Lower lobe of right lung (tissue), 2 donors: ENCODE results near the gene FOXN1. TPM values are rescaled to one million over a fixed set of nuclear protein-coding genes. Genes with fewer than 3 reads are reported as not detected.

Experiments used
- ATAC-seq, 2 donors: fragments of 200-7000 bp; cut with Tn5 transposase; one replicate each; pipeline ENCODE4 v1.9.1; 2020 to 2022; ENCODE audit warnings: mild to moderate bottlenecking in 2 of 2, moderate library complexity in 2 of 2
- DNase-seq: peaks from one replicate; pipeline ENCODE4 v3.0.0-alpha.2; 2020
- H3K27ac ChIP-seq: fragments of 200-600 bp; one replicate; pipeline ENCODE4 v1.8.0; 2022
- H3K27me3 ChIP-seq: fragments of 200-600 bp; one replicate; pipeline ENCODE4 v1.8.0; 2022; ENCODE audit warnings: low read depth
- H3K36me3 ChIP-seq: fragments of 200-600 bp; one replicate; pipeline ENCODE4 v1.8.0; 2022; ENCODE audit warnings: mild to moderate bottlenecking
- H3K4me1 ChIP-seq: fragments of 200-600 bp; one replicate; pipeline ENCODE4 v1.8.0; 2022
- H3K4me3 ChIP-seq: fragments of 200-600 bp; one replicate; pipeline ENCODE4 v1.8.0; 2022; ENCODE audit warnings: mild to moderate bottlenecking
- H3K9me3 ChIP-seq: fragments of 200-600 bp; one replicate; pipeline ENCODE4 v1.8.0; 2022
- intact Hi-C: fragments of 100-400 bp; cut with DNase I; formaldehyde crosslinking; loops from one replicate; pipeline ENCODE4 v1.11.0; 2022
- total RNA-seq: library from RNA; stranded (reverse); fragmentation: NEBNext Ultra II Directional; extraction: Animal tissue kit (Norgen Biotek cat#: 25700); gene quantifications from one replicate; pipeline ENCODE4 v1.2.1, GENCODE V29; 2021
- TF ChIP-seq, protein P1 (sequence below): fragments of 200-600 bp; IDR thresholded peaks from one replicate; pipeline ENCODE4 v1.8.0; 2022; ENCODE audit warnings: antibody characterized with exemption, mild to moderate bottlenecking
- donor health status: DM: no; HTN: yes; CAD: no; lungs with severe emphysema.

The FOXN1 gene
- total RNA-seq, 1 donor from 2014 or later, result 0.15 TPM

DNA sequence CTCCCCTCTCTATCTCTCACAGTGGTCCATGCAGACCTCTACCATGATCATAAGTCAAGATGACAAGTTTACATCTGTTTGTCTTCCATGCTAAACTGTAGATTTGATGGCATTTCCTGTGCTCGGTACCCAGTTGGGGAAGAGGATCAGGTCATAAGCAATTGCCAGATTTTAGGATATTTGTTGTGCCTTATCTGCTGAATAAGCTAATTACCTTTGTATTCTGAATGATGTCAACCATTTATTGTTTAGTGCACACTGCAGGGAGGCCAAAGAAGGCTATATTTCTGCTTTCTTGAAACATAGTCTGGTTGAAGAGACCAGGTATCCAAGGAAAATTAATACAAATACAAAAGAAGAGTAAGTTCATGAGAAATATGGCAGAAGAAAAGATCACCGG is 76.4 kb downstream of the FOXN1 start:
- intact Hi-C loops, result no loop called here
- Histone ChIP-seq H3K27ac (no peak overlapping the region), H3K9me3 (no peaks in the 10 kb centered on the region), H3K4me1 (no peaks in the 10 kb centered on the region), H3K4me3 (no peak overlapping the region), H3K27me3 (no peaks in the 10 kb centered on the region), H3K36me3 (peaks cover 5% of the 10 kb centered on the region)
- ATAC-seq (no peak), DNase-seq (no peak)
- TF ChIP-seq, protein P1, sequence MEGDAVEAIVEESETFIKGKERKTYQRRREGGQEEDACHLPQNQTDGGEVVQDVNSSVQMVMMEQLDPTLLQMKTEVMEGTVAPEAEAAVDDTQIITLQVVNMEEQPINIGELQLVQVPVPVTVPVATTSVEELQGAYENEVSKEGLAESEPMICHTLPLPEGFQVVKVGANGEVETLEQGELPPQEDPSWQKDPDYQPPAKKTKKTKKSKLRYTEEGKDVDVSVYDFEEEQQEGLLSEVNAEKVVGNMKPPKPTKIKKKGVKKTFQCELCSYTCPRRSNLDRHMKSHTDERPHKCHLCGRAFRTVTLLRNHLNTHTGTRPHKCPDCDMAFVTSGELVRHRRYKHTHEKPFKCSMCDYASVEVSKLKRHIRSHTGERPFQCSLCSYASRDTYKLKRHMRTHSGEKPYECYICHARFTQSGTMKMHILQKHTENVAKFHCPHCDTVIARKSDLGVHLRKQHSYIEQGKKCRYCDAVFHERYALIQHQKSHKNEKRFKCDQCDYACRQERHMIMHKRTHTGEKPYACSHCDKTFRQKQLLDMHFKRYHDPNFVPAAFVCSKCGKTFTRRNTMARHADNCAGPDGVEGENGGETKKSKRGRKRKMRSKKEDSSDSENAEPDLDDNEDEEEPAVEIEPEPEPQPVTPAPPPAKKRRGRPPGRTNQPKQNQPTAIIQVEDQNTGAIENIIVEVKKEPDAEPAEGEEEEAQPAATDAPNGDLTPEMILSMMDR, result no peak

DNA sequence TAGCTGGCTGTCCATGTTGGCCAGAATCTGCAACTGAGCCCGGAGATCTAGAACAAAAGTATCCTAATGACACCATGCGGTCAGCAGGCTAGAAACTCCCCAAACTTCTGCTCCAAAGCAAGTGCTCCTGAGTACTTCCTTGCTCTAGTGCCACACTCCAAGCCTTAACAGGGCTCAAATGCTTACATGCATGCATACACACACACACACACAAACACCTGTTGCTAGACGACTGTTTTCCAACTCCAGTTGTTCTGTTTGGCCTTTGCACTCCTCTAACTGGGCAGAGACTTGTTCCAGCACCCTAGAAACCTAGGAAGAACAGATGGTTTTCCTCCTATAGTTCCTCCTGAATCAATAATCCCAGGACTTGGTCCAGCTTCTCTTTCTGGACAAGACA is 78.3 kb downstream of the FOXN1 start:
- H3K4me1 ChIP-seq, result no peaks in the 10 kb centered on the region
- DNase-seq, result no peak
- intact Hi-C loops, result no loop called here
- TF ChIP-seq, protein P1, result no peak
- no peak for ATAC-seq
- no peaks in the 10 kb centered on the region for H3K9me3 ChIP-seq
- H3K36me3 ChIP-seq, result peaks cover 5% of the 10 kb centered on the region
- no peak overlapping the region for H3K27ac ChIP-seq
- no peak overlapping the region for H3K4me3 ChIP-seq
- H3K27me3 ChIP-seq, result no peaks in the 10 kb centered on the region

DNA sequence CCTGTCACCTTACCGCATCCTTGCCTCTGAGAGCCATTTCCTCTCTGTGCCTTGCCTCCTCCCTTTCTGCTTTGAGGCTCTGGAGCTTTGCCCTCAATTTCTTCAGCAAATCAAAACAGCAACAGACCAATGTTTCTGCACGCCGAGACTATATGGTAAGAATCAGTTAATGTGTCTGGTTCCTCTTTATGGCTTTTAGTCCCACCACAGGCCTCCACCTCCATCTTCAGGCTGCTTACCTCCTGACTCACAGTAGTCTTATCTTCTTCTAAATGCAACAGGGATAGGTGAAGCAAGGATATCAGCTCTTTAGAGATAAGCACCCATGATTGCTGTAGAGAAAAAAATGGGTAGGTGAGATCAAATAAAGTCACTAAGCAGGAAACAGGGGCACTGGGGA is 79.7 kb downstream of the FOXN1 start:
- Histone ChIP-seq H3K9me3 (no peaks in the 10 kb centered on the region), H3K4me3 (no peak overlapping the region), H3K27me3 (no peaks in the 10 kb centered on the region), H3K4me1 (no peaks in the 10 kb centered on the region), H3K27ac (no peak overlapping the region), H3K36me3 (peaks cover 5% of the 10 kb centered on the region)
- no peak for ATAC-seq
- intact Hi-C loops, result no loop called here
- no peak for DNase-seq
- TF ChIP-seq, protein P1, result no peak

Other genes with a start within 250 kb of the FOXN1 start
- 51.5 TPM for gene TMEM97, start 187.1 kb upstream of the FOXN1 start, total RNA-seq
- 33.2 TPM for gene IFT20, start 170.9 kb upstream of the FOXN1 start, total RNA-seq
- gene TNFAIP1, start 170.6 kb upstream of the FOXN1 start, total RNA-seq, result 56.1 TPM
- 54.7 TPM for gene POLDIP2, start 148.8 kb upstream of the FOXN1 start, total RNA-seq
- not detected for gene SEBOX, start 141.1 kb upstream of the FOXN1 start, total RNA-seq
- 1.3 TPM for gene VTN, start 136.0 kb upstream of the FOXN1 start, total RNA-seq
- 14.1 TPM for gene SARM1, start 134.7 kb upstream of the FOXN1 start, total RNA-seq
- gene SLC46A1, start 100.1 kb upstream of the FOXN1 start, total RNA-seq, result 23.3 TPM
- gene SLC13A2, start 32.7 kb upstream of the FOXN1 start, total RNA-seq, result not detected
- 27.0 TPM for gene UNC119, start 46.3 kb downstream of the FOXN1 start, total RNA-seq
- 45.3 TPM for gene PIGS, start 65.2 kb downstream of the FOXN1 start, total RNA-seq
- gene ALDOC, start 70.5 kb downstream of the FOXN1 start, total RNA-seq, result 11.6 TPM
- gene SPAG5, start 92.7 kb downstream of the FOXN1 start, total RNA-seq, result 4.9 TPM
- gene RSKR, start 107.8 kb downstream of the FOXN1 start, total RNA-seq, result 14.1 TPM
- 138 TPM for gene BLTP2, start 138.8 kb downstream of the FOXN1 start, total RNA-seq
- gene SDF2, start 155.6 kb downstream of the FOXN1 start, total RNA-seq, result 48.8 TPM
- gene SUPT6H, start 155.9 kb downstream of the FOXN1 start, total RNA-seq, result 60.3 TPM
- 4.4 TPM for gene PROCA1, start 205.5 kb downstream of the FOXN1 start, total RNA-seq
- 62.3 TPM for gene RAB34, start 211.5 kb downstream of the FOXN1 start, total RNA-seq
- 1,156 TPM for gene RPL23A, start 213.6 kb downstream of the FOXN1 start, total RNA-seq
- gene TLCD1, start 219.9 kb downstream of the FOXN1 start, total RNA-seq, result 19.8 TPM
- gene NEK8, start 222.4 kb downstream of the FOXN1 start, total RNA-seq, result 11.3 TPM
- 52.8 TPM for gene TRAF4, start 237.7 kb downstream of the FOXN1 start, total RNA-seq